Memory B cell (primary cell): ENCODE results near the gene ONECUT1.

Experiments
- ATAC-seq: fragments of 150-1000 bp; cut with Tn5 transposase; 2 replicates; pipeline ENCODE4 v1.10.0; 2021; ENCODE audit warnings: low read depth, mild to moderate bottlenecking, moderate library complexity
- DNase-seq, 2 donors: peaks; one replicate each; pipeline ENCODE4 v3.0.0; 2022; ENCODE audit warnings: low spot score in 2 of 2
- H3K27ac Mint-ChIP-seq: one replicate; pipeline ENCODE4 v1.8.0; 2022; ENCODE audit warnings: mild to moderate bottlenecking, moderate library complexity, mixed read lengths
- H3K27me3 Mint-ChIP-seq: one replicate; pipeline ENCODE4 v1.8.0; 2022; ENCODE audit warnings: mixed read lengths
- H3K36me3 Mint-ChIP-seq: one replicate; pipeline ENCODE4 v1.8.0; 2022; ENCODE audit warnings: mild to moderate bottlenecking, mixed read lengths
- H3K4me1 Mint-ChIP-seq: one replicate; pipeline ENCODE4 v1.8.0; 2022; ENCODE audit warnings: mixed read lengths
- H3K4me3 Mint-ChIP-seq: one replicate; pipeline ENCODE4 v1.8.0; 2022; ENCODE audit warnings: mild to moderate bottlenecking, moderate library complexity, mixed read lengths
- H3K9me3 Mint-ChIP-seq: one replicate; pipeline ENCODE4 v1.8.0; 2022; ENCODE audit warnings: mixed read lengths

ONECUT1 gene

DNA sequence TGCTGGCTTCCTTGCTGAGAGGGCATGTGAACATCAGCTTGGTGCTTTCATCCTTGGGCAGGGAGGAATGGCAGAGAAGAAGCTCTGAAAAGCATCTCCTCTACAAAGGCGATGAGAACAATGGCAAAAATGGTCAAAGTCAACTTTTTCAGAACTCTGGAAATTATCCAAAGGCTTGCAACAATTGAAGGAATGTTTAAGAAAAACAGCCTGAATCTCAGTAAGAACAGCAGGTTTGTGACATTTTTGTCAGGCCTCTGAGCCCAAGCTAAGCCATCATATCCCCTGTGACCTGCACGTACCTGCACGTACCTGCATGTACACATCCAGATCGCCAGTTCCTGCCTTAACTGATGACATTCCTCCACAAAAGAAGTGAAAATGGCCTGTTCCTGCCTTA lies 51.8 kb downstream of the ONECUT1 start:
- Mint-ChIP-seq H3K4me1 (peaks cover 3% of the 10 kb centered on the region), H3K36me3 (no peaks in the 10 kb centered on the region), H3K27ac (no peak overlapping the region), H3K4me3 (no peak overlapping the region), H3K9me3 (no peaks in the 10 kb centered on the region), H3K27me3 (peaks cover 3% of the 10 kb centered on the region)
- ATAC-seq (no peak), DNase-seq (no peak)

DNA sequence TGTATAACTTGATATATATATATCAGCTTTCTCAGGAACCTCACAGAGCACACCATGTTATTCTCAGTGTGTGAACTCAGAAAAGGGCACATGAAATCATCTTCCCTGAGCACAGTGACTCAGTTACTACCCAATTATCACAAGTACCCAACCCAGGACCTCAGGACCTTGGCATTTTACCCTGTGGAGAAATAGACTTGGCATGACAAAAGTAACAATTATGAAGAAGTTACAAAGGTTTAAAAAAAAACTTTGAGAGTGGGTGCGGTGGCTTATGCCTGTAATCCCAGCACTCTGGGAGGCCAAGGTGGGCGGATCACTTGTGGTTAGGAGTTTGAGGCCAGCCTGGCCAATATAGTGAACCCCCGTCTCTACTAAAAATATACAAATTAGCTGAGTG lies 52.4 kb downstream of the ONECUT1 start:
- H3K36me3 Mint-ChIP-seq, result no peaks in the 10 kb centered on the region
- H3K27ac Mint-ChIP-seq, result no peak overlapping the region
- DNase-seq (no peak), ATAC-seq (no peak)
- peaks cover 3% of the 10 kb centered on the region for H3K4me1 Mint-ChIP-seq
- no peak overlapping the region for H3K4me3 Mint-ChIP-seq
- no peaks in the 10 kb centered on the region for H3K9me3 Mint-ChIP-seq
- H3K27me3 Mint-ChIP-seq, result peaks cover 3% of the 10 kb centered on the region

DNA sequence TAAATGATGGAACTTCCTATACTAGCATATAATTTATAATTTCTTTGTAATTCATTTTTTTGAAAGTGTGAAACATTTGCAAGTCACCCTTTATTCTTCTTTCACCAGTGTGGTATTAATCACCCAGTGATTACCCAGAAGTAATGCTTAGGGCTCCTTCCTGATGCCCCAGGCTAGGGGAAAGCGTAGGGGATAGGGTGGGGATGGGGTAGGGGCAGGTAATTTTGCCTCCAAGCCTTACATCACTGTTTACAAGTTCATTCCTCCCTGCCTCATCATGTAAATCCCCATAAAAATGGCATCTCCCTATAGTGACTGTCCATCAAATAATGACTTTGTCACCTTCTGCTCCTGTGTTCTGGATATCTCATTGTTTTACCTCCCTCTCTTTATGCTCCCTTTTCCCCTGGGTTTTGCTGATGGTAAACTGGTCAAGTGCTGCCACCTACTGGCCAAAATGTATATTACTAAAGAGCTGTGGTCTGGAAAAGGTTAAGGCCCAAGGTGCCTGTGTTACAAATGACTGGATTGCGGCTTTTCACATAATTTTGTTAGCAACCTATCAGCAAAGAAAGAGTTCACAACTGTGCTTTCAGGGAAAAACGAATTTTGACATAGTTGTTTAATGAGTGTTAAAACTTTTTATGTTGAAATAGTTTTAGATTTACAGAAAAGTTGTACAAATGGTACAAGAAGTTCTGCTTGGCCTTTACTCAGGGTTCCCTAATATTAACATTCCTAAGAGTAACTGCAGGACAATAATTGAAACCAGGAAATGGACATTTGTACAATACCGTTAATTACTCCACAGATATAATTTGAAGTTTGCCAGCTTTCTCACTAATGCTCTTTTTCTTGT lies 54.7 kb downstream of the ONECUT1 start:
- no peaks in the 10 kb centered on the region for H3K9me3 Mint-ChIP-seq
- H3K27ac Mint-ChIP-seq, result no peak overlapping the region
- H3K27me3 Mint-ChIP-seq, result peaks cover 3% of the 10 kb centered on the region
- H3K36me3 Mint-ChIP-seq, result no peaks in the 10 kb centered on the region
- H3K4me3 Mint-ChIP-seq, result no peak overlapping the region
- ATAC-seq (peak; percentile 82), DNase-seq (peak; percentile 83 to 86)
- peaks cover 3% of the 10 kb centered on the region for H3K4me1 Mint-ChIP-seq

DNA sequence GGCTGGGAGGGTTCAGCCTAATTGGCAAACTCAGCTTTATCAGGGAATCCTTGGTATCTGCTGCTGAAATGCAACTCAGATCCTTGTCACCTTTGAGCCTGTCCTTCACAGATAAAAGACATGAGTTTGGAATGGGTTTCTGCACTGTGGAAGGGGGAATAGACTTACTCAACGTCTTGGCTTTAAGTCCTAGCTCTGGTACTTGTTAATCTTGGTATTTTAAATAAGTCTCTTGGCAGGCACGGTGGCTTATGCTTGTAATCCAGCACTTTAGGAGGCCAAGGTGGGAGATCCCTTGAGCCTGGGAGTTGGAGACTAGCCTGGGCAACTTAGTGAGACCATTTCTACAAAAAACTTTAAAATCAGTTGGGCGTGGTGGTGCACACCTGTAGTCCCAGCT lies 55.8 kb downstream of the ONECUT1 start:
- H3K4me3 Mint-ChIP-seq, result no peak overlapping the region
- ATAC-seq, result no peak
- peaks cover 9% of the 10 kb centered on the region for H3K4me1 Mint-ChIP-seq
- H3K9me3 Mint-ChIP-seq, result no peaks in the 10 kb centered on the region
- H3K27ac Mint-ChIP-seq, result peak overlapping the region; percentile 28
- DNase-seq, result no peak
- H3K27me3 Mint-ChIP-seq, result no peaks in the 10 kb centered on the region
- H3K36me3 Mint-ChIP-seq, result no peaks in the 10 kb centered on the region

DNA sequence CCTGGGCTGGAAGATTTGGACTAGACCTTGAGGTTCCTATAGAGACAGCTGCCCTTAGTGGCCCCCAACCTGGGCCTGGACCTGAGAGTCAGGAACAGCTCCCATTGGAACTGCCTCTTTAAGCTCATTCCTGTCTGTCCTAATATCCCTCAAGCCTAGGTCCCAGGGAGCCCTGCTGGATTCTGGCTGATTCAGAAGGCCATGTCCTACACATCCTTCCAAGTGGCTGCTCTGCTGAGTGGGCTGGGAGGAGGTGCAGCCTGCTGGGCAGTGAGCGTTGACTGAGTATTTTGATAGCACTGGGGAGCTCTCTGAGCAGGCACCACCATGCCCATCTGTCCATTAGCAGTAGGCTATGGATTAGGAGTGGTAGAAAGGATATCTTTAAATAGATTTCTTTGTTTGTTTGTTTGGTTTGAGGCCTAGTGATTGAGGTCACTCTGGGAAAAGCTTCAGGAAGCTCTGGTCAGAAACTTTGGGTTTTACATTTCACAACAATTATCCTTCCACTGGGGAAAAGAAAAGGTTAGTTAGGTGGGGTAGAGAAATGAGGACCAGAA lies 56.4 kb downstream of the ONECUT1 start:
- H3K9me3 Mint-ChIP-seq, result no peaks in the 10 kb centered on the region
- H3K4me1 Mint-ChIP-seq, result peaks cover 9% of the 10 kb centered on the region
- peak overlapping the region; percentile 28 for H3K27ac Mint-ChIP-seq
- DNase-seq, result no peak
- no peaks in the 10 kb centered on the region for H3K27me3 Mint-ChIP-seq
- H3K4me3 Mint-ChIP-seq, result no peak overlapping the region
- ATAC-seq, result no peak
- no peaks in the 10 kb centered on the region for H3K36me3 Mint-ChIP-seq

DNA sequence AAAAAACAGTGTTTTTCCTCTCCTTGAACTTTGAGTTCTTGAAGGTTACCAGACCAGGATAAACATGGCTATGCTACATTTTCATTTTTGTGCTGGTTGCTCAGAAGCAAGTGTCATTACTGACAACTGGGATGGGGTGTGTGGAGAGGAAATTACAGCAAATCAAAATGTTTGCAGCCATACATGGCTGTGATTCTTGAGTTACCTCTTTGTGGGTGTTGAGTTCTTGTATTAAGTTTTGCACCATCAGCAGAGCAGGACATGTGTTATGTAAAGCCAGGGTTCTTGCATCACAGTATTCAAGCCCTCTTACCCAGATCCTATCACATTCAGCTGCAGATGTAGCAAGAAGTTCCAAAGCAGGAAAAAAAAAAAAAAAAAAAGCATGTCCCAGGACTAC lies 57.0 kb downstream of the ONECUT1 start:
- Mint-ChIP-seq H3K9me3 (no peaks in the 10 kb centered on the region), H3K27me3 (no peaks in the 10 kb centered on the region), H3K4me3 (no peak overlapping the region), H3K36me3 (no peaks in the 10 kb centered on the region), H3K27ac (no peak overlapping the region), H3K4me1 (peaks cover 11% of the 10 kb centered on the region)
- no peak for DNase-seq
- no peak for ATAC-seq

DNA sequence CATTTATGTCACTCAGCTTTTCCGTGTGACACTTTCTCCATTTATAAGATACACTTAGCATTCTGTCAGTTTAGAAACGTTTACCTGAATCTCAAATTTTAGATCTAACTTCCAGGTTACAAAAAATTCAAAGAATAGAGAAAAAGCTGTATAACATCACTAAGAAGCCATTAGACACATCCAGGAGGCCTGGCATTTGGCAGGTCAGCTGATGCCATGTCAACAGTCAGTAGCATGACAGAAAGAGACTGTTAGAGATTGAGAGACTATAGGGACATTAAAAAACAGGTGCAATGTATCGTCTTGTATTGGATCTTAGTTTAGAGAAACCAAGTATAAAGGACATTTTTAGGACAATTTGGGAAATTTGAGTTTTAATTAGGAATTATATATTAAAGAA lies 57.6 kb downstream of the ONECUT1 start:
- H3K4me1 Mint-ChIP-seq, result peaks cover 16% of the 10 kb centered on the region
- H3K27ac Mint-ChIP-seq, result peak overlapping the region; percentile 28
- H3K9me3 Mint-ChIP-seq, result no peaks in the 10 kb centered on the region
- DNase-seq, result no peak
- no peaks in the 10 kb centered on the region for H3K27me3 Mint-ChIP-seq
- ATAC-seq, result no peak
- H3K4me3 Mint-ChIP-seq, result no peak overlapping the region
- H3K36me3 Mint-ChIP-seq, result no peaks in the 10 kb centered on the region

DNA sequence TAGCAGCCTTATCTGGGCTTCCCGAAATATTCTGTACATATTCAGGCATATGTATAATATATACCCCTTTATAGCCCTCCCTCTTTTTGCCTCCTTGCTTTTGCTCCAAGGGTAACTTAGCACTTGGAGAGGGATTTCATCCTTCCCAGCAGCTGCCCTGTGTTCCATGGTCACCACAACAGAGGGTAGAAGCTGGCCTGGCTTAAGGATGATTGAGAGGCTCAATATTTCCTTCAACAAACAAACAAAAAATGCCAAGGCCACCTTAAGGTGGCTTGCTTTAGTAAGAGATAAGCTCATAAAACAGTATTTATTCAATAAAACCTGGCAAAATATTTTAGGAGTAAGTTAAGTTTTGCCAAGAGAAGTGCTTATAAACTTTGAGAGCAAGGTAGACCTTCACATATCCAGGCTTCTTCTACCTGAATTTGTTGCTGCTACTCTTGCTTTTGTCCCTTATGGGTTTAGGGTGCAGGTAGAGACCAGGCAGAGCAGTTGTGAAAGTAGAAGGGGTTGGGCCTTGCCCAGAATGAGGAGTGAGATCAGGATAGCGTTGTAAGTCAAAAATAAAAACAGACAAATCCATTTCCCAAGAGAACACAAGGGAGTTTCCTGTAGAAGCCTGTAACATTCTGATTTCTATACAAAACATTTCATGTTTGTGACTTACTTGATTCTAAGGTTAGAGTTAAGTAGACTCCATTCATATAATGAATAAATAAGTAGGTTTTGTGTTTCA lies 58.2 kb downstream of the ONECUT1 start:
- ATAC-seq (no peak), DNase-seq (no peak)
- Mint-ChIP-seq H3K9me3 (no peaks in the 10 kb centered on the region), H3K27ac (no peak overlapping the region), H3K4me1 (peaks cover 17% of the 10 kb centered on the region), H3K36me3 (no peaks in the 10 kb centered on the region), H3K4me3 (no peak overlapping the region), H3K27me3 (no peaks in the 10 kb centered on the region)

DNA sequence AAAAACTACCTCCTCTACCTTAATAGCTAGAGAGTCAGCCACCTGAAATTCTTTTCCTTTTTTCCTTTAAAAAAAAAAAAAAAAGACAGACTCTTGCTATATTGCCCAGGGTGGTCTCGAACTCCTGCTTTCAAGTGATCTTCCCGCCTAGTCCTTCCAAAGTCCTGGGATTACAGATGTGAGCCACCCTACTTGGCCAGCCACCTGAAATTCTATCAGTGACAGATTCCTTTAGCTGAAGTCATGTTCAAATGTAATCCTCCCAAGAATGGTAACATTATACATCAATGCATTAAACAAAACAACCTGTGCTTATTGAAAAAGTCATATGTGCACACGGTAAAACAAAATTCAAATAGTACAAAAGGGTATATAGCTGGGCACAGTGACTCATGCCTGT lies 59.1 kb downstream of the ONECUT1 start:
- Mint-ChIP-seq H3K4me1 (peaks cover 17% of the 10 kb centered on the region), H3K36me3 (no peaks in the 10 kb centered on the region), H3K27me3 (no peaks in the 10 kb centered on the region), H3K4me3 (no peak overlapping the region), H3K9me3 (no peaks in the 10 kb centered on the region), H3K27ac (peak overlapping the region; percentile 78)
- no peak for ATAC-seq
- DNase-seq, result no peak

DNA sequence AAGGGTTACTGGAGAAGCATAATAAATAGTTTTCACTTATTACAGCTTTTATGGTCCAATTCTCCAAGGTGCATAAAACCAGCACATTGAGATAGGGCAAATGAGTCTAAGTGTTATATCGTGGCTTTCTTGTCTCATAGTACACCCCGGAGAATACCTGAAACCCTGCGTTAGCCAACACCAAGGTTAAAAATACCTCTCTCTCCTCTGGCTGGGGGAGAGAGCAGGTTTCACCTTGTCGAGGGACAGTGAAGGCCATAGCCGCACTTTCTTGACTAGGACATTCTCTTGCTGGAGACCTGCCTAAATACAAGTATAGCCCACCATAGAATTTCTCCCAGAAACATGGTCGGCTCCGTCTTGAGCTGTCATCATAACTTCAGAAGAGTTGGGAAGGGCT lies 59.5 kb downstream of the ONECUT1 start:
- peak overlapping the region; percentile 78 for H3K27ac Mint-ChIP-seq
- no peaks in the 10 kb centered on the region for H3K36me3 Mint-ChIP-seq
- no peaks in the 10 kb centered on the region for H3K27me3 Mint-ChIP-seq
- ATAC-seq, result no peak
- no peak for DNase-seq
- H3K9me3 Mint-ChIP-seq, result no peaks in the 10 kb centered on the region
- peak overlapping the region; percentile 24 for H3K4me3 Mint-ChIP-seq
- H3K4me1 Mint-ChIP-seq, result peaks cover 17% of the 10 kb centered on the region

DNA sequence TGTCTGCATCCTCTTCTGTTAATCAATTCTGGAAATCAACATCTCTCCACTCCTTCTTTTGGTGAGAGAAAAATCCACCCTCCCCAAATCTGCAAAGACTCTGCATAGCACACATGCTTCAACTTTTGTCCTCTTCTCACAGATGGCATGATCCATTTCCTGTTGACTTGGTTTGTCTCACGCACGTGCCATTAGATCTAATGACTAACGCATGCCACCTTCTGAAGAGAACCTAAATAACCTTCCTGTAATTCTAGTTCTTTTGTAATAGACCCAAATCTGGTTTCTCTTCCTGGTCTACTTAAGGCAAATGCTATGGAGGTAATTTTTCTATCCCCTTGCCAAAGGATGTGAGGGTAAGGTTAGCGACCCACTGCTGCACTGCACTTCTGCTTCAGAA lies 60.0 kb downstream of the ONECUT1 start:
- Mint-ChIP-seq H3K36me3 (no peaks in the 10 kb centered on the region), H3K27ac (peak overlapping the region; percentile 78), H3K4me3 (peak overlapping the region; percentile 24), H3K27me3 (no peaks in the 10 kb centered on the region), H3K9me3 (no peaks in the 10 kb centered on the region), H3K4me1 (peaks cover 13% of the 10 kb centered on the region)
- DNase-seq (peak in 1 of 2 donors; percentile 52), ATAC-seq (peak; percentile 98)

DNA sequence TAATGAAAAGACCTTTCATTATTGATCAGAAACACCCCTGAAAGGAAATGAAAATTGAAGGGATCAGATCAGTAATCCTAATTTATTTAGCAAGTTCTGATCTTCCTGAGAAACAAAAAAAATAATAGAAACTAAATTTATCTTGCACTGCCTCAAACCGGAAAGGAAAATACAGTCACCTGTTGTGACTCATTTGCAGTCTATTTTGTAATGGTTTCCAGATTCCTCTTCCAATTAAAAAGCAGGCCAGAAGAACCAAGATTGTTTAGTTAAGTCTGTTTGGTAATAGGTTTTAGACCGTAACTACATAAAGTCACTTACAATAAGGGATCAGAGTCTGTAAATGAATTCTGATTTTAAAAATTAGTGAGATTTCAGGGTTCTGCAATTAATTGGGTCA lies 61.2 kb downstream of the ONECUT1 start:
- no peak overlapping the region for H3K27ac Mint-ChIP-seq
- H3K4me3 Mint-ChIP-seq, result no peak overlapping the region
- peaks cover 13% of the 10 kb centered on the region for H3K4me1 Mint-ChIP-seq
- ATAC-seq (no peak), DNase-seq (no peak)
- no peaks in the 10 kb centered on the region for H3K36me3 Mint-ChIP-seq
- no peaks in the 10 kb centered on the region for H3K27me3 Mint-ChIP-seq
- no peaks in the 10 kb centered on the region for H3K9me3 Mint-ChIP-seq

DNA sequence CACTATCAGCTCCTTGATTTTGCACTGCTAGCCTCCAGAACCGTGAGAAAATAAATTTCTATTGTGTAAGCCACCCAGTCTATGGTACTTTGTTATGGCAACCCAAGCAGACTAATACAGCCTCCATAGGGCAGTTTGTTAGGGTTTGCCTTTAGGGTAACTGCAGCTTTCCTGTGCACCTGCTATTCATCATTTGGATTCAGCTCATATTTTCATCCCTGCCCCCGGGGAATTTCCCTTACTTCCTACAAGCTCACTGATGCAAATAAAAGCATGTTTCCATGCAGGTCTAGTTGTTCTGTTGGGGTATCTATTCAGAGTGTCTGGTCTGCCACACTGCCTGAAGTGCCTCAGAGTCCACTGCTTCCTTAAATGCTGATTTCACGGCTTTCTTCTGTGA lies 62.3 kb downstream of the ONECUT1 start:
- Mint-ChIP-seq H3K27me3 (no peaks in the 10 kb centered on the region), H3K36me3 (no peaks in the 10 kb centered on the region), H3K9me3 (no peaks in the 10 kb centered on the region), H3K4me1 (peaks cover 13% of the 10 kb centered on the region), H3K4me3 (no peak overlapping the region), H3K27ac (peak overlapping the region; percentile 19)
- no peak for DNase-seq
- ATAC-seq, result no peak

DNA sequence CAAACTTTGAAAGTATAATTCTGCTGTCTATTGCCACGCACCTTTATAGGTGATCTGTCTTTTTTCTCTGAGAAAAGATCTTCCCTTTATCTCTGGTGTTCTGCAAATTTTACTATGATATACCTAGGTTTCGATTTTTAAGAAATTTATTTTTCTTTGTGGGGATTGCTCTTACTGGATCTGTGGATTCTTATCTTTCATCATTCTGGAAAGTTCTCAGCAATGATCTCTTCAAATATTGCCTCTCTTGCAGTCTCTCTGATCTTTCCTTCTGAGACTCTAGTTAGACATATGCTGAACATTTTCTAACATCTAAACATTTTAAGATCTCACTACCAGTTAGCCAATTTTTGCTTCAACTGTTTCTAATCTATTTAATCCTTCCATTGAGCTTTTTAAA lies 63.9 kb downstream of the ONECUT1 start:
- Mint-ChIP-seq H3K36me3 (no peaks in the 10 kb centered on the region), H3K4me3 (no peak overlapping the region), H3K27ac (no peak overlapping the region), H3K4me1 (peaks cover 13% of the 10 kb centered on the region), H3K27me3 (no peaks in the 10 kb centered on the region), H3K9me3 (no peaks in the 10 kb centered on the region)
- ATAC-seq (no peak), DNase-seq (no peak)
